Hematopoietic multipotent progenitor cell (in vitro differentiated cells): ENCODE measurements around the gene FEM1B. TPM values are rescaled to one million over a fixed set of nuclear protein-coding genes. Genes with fewer than 3 reads are reported as not detected.

Experiments
- DNase-seq, 3 donors: peaks; one replicate each; pipeline ENCODE4 v3.0.0-alpha.2; 2011 to 2015; ENCODE audit warnings: low read depth in 2 of 3, low spot score in 2 of 3
- total RNA-seq: library from RNA; depleted of rRNA; stranded (reverse); fragments of >200 nt; gene quantifications from one replicate; pipeline ENCODE4 v1.2.3, GENCODE V29; 2012

The FEM1B gene
- total RNA-seq, 1 donor = 47.7 TPM

GRCh38 chr15:68319997-68320396, 42.5 kb downstream of the FEM1B start:
- DNase-seq = no peak

- DNase-seq = no peak
Measured at GRCh38 chr15:68321229-68321628, 43.7 kb downstream of the FEM1B start.

GRCh38 chr15:68322796-68323195, 45.3 kb downstream of the FEM1B start:
- DNase-seq = peak in 1 of 3 donors; percentile 52

GRCh38 chr15:68325726-68326125, 48.2 kb downstream of the FEM1B start:
- DNase-seq = no peak

GRCh38 chr15:68326711-68327354, 49.3 kb downstream of the FEM1B start:
- DNase-seq = no peak

- DNase-seq = no peak
Measured at GRCh38 chr15:68328443-68328842, 50.9 kb downstream of the FEM1B start.

- no peak for DNase-seq
Measured at GRCh38 chr15:68328964-68329363, 51.4 kb downstream of the FEM1B start.

GRCh38 chr15:68330416-68330815, 52.9 kb downstream of the FEM1B start:
- DNase-seq = no peak

GRCh38 chr15:68330901-68331300, 53.4 kb downstream of the FEM1B start:
- no peak for DNase-seq

GRCh38 chr15:68332266-68332665, 54.7 kb downstream of the FEM1B start:
- DNase-seq = no peak

- no peak for DNase-seq
Measured at GRCh38 chr15:68333775-68334470, 56.4 kb downstream of the FEM1B start.

GRCh38 chr15:68334661-68335124, 57.1 kb downstream of the FEM1B start:
- DNase-seq = no peak

GRCh38 chr15:68335251-68335650, 57.7 kb downstream of the FEM1B start:
- no peak for DNase-seq

- no peak for DNase-seq
Measured at GRCh38 chr15:68335655-68336054, 58.1 kb downstream of the FEM1B start.

- DNase-seq = no peak
Measured at GRCh38 chr15:68336516-68336915, 59.0 kb downstream of the FEM1B start.

- DNase-seq = no peak
Measured at GRCh38 chr15:68337826-68338225, 60.3 kb downstream of the FEM1B start.

- DNase-seq = no peak
Measured at GRCh38 chr15:68339481-68339880, 61.9 kb downstream of the FEM1B start.

- no peak for DNase-seq
Measured at GRCh38 chr15:68340726-68341671, 63.5 kb downstream of the FEM1B start.

- no peak for DNase-seq
Measured at GRCh38 chr15:68341760-68342725, 64.5 kb downstream of the FEM1B start.

- DNase-seq = no peak
Measured at GRCh38 chr15:68343579-68344225, 66.2 kb downstream of the FEM1B start.
